ENCODE results near the gene ARMC7. TPM values are rescaled to one million over a fixed set of nuclear protein-coding genes. Genes with fewer than 3 reads are reported as not detected.

ARMC7 gene
- total and polyA plus RNA-seq, 10 of the 15 experiments (the other 5 are each of a cell fraction or from before 2014, with no cell fraction given): 1.5 to 19.8 (median 6.3) TPM

DNA sequence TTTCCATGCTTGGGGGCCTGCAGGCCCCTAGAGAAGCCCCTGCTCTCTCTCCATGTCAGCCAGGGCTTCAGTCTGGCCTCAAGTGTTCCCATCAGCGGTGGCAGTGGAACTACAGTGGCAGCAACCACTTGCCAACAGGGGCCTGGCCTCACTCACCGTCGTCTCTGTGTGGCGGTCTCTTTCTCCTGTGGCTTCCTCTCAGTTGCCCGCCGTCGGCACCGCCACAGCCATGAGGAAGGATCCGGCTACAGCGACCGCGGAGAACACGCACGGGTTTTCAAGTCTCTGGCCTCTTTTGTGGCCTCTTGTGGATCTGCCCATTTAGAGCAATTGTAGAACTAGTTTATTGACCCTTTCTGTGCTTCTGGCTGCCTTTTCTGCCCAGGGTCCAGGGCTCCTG is 8.5 kb downstream of the ARMC7 start:
- no peak overlapping the region for H3K27ac ChIP-seq (ENCODE audit: control insufficient read depth, insufficient read depth)
- ChIA-PET RAD21 (ENCODE audit: unreplicated experiment) (interaction anchor here (0.6 to 2.5 kb wide), 3 partner anchors 13 to 132 kb away, joined by 3 to 7 read pairs (median 4); partner anchors contain the start of gene NT5C), CTCF (interaction anchor here (0.6 to 9.3 kb wide), 8 partner anchors 9 to 283 kb away, joined by 3 to 293 read pairs (median 10); partner anchors contain the start of genes NT5C and NUP85), SMC1A (ENCODE audit: uncharacterized antibody, unreplicated experiment) (interaction anchor here (1.7 to 8.1 kb wide), 4 partner anchors 14 to 156 kb away, joined by 4 to 134 read pairs (median 42); partner anchors contain the start of gene NT5C), POLR2A (interaction anchor here (0.6 to 5.0 kb wide), 3 partner anchors 13 to 77 kb away, joined by 3 to 53 read pairs (median 4); partner anchors contain the start of gene NT5C)
- FAIRE-seq: no peak
- BruUV-seq (replicated peaks): no TSS peak
- in situ Hi-C loops (cut with MboI): loop anchor here (5.0 kb wide), 1 partner anchor 294 kb away; no protein-coding TSS in a partner anchor
- TF ChIP-seq, protein P1, sequence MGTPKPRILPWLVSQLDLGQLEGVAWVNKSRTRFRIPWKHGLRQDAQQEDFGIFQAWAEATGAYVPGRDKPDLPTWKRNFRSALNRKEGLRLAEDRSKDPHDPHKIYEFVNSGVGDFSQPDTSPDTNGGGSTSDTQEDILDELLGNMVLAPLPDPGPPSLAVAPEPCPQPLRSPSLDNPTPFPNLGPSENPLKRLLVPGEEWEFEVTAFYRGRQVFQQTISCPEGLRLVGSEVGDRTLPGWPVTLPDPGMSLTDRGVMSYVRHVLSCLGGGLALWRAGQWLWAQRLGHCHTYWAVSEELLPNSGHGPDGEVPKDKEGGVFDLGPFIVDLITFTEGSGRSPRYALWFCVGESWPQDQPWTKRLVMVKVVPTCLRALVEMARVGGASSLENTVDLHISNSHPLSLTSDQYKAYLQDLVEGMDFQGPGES (IDR thresholded peaks at IDR 0.05): no peak
- TF ChIP-seq, protein P2, sequence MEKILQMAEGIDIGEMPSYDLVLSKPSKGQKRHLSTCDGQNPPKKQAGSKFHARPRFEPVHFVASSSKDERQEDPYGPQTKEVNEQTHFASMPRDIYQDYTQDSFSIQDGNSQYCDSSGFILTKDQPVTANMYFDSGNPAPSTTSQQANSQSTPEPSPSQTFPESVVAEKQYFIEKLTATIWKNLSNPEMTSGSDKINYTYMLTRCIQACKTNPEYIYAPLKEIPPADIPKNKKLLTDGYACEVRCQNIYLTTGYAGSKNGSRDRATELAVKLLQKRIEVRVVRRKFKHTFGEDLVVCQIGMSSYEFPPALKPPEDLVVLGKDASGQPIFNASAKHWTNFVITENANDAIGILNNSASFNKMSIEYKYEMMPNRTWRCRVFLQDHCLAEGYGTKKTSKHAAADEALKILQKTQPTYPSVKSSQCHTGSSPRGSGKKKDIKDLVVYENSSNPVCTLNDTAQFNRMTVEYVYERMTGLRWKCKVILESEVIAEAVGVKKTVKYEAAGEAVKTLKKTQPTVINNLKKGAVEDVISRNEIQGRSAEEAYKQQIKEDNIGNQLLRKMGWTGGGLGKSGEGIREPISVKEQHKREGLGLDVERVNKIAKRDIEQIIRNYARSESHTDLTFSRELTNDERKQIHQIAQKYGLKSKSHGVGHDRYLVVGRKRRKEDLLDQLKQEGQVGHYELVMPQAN (conservative IDR thresholded peaks at IDR 0.05): no peak
- TF ChIP-seq, protein P3, sequence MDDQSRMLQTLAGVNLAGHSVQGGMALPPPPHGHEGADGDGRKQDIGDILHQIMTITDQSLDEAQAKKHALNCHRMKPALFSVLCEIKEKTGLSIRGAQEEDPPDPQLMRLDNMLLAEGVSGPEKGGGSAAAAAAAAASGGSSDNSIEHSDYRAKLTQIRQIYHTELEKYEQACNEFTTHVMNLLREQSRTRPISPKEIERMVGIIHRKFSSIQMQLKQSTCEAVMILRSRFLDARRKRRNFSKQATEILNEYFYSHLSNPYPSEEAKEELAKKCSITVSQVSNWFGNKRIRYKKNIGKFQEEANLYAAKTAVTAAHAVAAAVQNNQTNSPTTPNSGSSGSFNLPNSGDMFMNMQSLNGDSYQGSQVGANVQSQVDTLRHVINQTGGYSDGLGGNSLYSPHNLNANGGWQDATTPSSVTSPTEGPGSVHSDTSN (IDR thresholded peaks at IDR 0.05; ENCODE audit: insufficient replicate concordance, low read depth, low read length): no peak
- TF ChIP-seq, protein P4, sequence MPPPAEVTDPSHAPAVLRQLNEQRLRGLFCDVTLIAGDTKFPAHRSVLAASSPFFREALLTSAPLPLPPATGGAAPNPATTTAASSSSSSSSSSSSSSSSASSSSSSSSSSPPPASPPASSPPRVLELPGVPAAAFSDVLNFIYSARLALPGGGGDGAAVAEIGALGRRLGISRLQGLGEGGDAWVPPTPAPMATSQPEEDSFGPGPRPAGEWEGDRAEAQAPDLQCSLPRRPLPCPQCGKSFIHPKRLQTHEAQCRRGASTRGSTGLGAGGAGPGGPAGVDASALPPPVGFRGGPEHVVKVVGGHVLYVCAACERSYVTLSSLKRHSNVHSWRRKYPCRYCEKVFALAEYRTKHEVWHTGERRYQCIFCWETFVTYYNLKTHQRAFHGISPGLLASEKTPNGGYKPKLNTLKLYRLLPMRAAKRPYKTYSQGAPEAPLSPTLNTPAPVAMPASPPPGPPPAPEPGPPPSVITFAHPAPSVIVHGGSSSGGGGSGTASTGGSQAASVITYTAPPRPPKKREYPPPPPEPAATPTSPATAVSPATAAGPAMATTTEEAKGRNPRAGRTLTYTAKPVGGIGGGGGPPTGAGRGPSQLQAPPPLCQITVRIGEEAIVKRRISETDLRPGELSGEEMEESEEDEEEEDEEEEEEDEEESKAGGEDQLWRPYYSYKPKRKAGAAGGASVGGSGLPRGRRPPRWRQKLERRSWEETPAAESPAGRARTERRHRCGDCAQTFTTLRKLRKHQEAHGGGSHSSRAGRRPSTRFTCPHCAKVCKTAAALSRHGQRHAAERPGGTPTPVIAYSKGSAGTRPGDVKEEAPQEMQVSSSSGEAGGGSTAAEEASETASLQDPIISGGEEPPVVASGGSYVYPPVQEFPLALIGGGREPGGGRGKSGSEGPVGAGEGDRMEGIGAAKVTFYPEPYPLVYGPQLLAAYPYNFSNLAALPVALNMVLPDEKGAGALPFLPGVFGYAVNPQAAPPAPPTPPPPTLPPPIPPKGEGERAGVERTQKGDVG (CRISPR knock-in tag; IDR thresholded peaks at IDR 0.05): no peak
- TF ChIP-seq ZBED1 (IDR thresholded peaks at IDR 0.05; ENCODE audit: borderline replicate concordance): no peak
- H3K4me2 ChIP-seq (ENCODE audit: control insufficient read depth, insufficient read depth): no peak overlapping the region
- peaks cover 5% of the 10 kb centered on the region for H3K79me2 ChIP-seq (ENCODE audit: control insufficient read depth, insufficient read depth, low read length)
- whole genome bisulfite sequencing (ENCODE audit: insufficient coverage, insufficient replicate concordance, low lambda C conversion rate, missing lambda C conversion rate): 96% methylated on average over 14 of the region's 14 CpGs
- ATAC-seq: no peak
- intact Hi-C loops (cut with micrococcal nuclease; ENCODE audit: unreplicated experiment): no loop called here
- DNase-seq (ENCODE audit: low read depth, low spot score): no peak
- no peaks in the 10 kb centered on the region for H3K27me3 ChIP-seq (replicated peaks in 1 of 2; ENCODE audit: control insufficient read depth in 2 of 2, insufficient read depth in 2 of 2, low read length in 1 of 2)
- H3K9ac ChIP-seq (ENCODE audit: control insufficient read depth, insufficient read depth, low read length): no peak overlapping the region
- no peaks in the 10 kb centered on the region for H4K20me1 ChIP-seq (ENCODE audit: control insufficient read depth, insufficient read depth)
- no peak overlapping the region for H2AFZ ChIP-seq (ENCODE audit: control insufficient read depth, low read depth, low read length)
- H3K4me1 ChIP-seq (ENCODE audit: control insufficient read depth, insufficient read depth, low read length): peaks cover 38% of the 10 kb centered on the region
- H3K9me3 ChIP-seq (replicated peaks; ENCODE audit: control insufficient read depth, insufficient read depth, low read length): no peaks in the 10 kb centered on the region; the same call in 2 of the 3 replicates
- peaks cover 0 to 12% of the 10 kb centered on the region in 2 experiments; a peak in 1 of 4 replicates for H3K36me3 ChIP-seq (ENCODE audit: control insufficient read depth in 2 of 2, insufficient read depth in 2 of 2, low read length in 1 of 2)
- no peak overlapping the region for H3K4me3 ChIP-seq

All from GM12878 (cell line).